Germinal center (tissue), 1 donor: Measurements from ENCODE around the gene DCP2.

Experiments
- DNase-seq: peaks from one replicate; pipeline ENCODE4 v3.0.0; 2012; ENCODE audit warnings: mixed read lengths, low spot score

DCP2 gene

GRCh38 chr5:113020461-113021273, 44.1 kb downstream of the DCP2 start:
- DNase-seq: no peak

DNA sequence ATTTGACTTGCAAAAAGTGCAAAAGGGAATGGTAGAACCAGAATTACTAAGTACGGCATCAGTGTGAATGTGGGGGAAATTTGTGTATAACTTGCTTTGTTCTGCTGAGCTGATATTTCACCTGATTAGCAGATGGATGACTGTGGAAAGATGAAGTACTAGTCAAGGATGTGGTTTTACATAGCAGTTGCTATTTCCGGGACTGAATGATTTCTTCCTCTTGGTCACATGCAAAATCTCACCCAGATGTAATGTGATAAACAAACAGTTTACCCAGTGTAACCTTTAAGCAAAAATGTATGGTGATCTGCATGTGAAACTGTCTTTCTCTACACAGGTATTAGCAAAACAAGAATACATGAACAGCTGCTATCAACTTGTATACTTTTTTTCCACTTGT, 46.1 kb downstream of the DCP2 start:
- DNase-seq: peak; percentile 58

DNA sequence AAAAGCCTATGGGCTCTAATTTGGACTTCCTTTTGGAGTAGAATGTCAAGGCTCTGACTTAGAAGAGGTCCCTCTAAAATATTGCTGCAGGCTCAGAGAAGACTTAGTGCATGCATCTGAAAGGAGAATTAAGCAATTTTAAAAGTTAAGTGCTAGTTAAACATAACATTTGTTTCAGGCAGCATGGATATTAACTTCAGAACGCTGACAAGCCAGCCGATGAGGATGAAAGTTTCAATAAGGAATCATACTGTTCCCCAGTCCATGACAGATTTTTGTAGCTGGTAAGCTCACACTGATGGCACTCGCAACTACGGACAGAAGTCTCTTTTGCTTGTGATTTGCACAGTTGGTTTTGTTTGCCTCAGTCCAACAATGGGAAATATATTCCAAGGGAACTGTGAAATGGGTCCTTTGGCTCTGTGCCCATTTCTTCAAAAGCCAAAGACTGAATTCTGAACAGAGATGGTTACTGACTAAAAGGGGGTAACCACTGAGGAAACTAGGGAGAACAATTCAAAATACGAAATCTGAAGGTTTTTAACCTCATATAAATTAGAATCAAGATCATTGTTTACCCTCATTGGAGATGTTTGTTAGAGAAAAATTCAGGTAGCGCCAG, 47.6 kb downstream of the DCP2 start:
- no peak for DNase-seq

DNA sequence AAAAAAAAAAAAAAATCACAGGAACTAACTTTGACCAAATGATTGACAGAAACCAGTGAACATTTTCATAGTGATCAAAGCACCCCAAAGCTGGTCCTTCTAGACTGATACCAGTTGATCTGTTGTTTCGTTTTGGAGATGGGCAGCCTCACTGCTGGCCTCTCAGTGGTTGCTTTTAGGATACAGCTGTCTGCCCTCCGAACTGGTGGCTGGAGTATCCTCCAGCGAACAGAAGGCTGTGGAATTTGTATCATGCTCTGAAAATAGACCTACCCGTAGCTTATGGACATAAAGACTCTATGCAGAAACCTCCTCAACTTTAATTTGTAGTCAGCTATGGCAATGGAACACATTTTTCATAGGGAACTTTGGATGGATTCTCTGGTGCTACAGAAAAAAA, 49.0 kb downstream of the DCP2 start:
- no peak for DNase-seq

DNA sequence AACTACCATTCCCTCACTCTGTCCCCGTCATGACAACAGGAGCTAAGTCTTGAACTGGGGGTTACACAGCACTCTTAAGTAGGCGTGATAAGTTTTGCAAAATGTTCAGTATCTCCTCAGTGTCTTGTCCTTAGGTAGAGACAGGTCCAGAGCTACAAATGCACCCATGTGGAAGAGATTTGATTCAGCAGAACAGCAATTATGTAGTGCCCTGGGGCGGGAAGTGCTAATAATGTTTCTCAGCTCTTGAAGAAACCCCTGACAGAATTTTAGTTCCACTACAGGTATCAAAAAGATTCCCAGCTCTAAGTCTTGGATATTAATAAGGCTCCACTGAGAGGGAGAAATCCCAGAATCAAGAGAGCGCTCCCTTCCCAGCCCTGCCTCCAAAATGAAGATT, 49.6 kb downstream of the DCP2 start:
- no peak for DNase-seq

GRCh38 chr5:113027015-113027414, 50.4 kb downstream of the DCP2 start:
- no peak for DNase-seq

- DNase-seq: no peak
Measured at GRCh38 chr5:113027431-113027830, 50.8 kb downstream of the DCP2 start.

DNA sequence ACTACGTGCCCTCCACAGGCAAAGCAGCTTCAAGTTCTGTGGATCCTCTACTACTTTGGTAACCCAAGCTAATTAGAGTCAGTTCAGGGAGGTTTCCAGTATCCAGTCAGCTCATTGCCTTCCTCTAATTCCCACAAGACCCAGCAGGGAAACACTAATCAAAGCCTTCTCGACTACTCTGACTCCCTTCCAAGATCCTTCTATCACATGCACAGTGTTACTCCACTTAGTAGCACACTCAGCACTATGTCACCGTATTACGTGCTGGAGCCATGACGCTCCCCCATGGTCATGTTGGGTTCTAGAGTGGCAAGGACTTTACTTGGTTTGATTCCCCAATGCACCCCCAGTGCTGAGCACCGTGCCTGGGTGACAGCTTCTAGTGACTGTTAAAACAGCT, 53.0 kb downstream of the DCP2 start:
- no peak for DNase-seq

DNA sequence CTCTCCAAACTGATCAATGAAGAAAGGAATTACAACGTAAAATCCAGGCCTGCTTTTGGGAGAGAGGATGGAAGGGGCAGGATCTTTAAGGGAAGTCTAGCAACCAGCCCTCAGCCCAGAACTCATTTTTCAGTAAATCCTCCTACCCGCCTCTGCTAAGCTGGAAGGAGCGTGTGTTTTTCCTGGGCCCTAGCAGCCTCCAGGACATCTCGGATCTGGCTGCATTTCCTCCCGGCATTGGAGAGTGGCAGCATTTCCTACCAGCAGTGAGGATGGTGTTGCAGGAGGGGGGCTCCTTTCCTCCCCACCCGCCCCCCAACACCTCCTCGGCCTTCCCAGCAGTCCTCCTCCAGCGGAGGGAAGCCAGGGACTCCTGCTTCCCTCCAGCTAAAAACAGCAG, 54.5 kb downstream of the DCP2 start:
- no peak for DNase-seq

- no peak for DNase-seq
Measured at GRCh38 chr5:113031557-113031956, 55.0 kb downstream of the DCP2 start.

GRCh38 chr5:113034182-113034773, 57.7 kb downstream of the DCP2 start:
- no peak for DNase-seq

DNA sequence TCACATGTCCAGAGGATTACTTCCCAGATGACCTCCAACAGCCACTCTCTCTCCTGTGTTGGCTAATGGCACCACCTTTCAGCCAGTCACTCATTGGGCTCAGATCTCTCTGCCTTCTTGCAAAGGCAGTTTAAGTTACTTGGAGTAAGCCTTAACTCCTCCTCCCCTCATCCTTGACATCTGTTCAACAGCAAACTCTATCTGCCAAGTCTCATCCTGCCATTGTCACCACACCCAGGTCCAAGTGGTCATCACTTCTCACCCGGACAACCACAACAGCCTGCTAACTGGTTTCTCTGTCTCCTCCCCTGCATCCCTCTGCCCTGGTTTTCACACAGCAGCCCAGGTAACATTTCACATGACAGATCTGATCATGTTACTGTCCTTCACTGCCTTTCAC, 58.5 kb downstream of the DCP2 start:
- DNase-seq: no peak

DNA sequence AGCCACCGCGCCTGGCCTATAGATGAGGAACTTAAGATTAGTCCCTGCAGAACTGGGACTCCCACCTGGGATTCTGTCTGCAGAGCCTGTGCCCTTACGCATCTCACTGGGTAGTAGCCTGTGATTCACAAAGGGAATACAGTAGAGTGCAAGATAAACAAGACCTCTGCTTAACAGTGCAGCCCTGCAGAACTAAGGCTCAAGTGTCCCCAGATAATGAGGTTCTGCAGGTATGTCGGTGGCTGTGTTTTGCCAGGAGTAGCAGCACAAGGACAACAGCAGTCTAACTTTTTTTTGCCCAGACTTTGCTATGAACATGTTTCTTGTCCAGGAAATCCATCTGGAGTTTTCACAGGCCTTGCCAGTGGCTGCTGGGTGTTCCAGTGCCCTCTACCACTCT, 59.7 kb downstream of the DCP2 start:
- no peak for DNase-seq

- DNase-seq: no peak
Measured at GRCh38 chr5:113036826-113037225, 60.2 kb downstream of the DCP2 start.

DNA sequence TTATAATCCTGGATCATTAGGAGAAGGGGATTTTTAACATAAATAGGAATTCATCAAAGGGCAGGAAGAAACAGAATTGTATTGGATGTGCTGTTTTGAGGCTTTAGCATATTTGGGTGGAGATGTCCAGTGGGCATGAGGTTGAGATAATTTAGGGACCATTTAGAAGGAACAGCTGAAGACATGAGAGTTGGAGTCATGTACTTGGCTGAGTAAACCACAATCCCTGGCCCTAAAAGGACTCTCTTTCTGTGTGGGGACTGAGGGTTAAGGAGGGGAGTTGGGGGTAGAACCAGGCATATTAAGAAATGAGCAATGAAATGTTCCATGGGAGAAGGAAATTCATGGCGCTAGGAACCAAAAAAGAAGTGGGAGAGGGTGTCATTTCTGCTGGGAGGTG, 61.5 kb downstream of the DCP2 start:
- DNase-seq: no peak

- DNase-seq: no peak
Measured at GRCh38 chr5:113038714-113039113, 62.1 kb downstream of the DCP2 start.

DNA sequence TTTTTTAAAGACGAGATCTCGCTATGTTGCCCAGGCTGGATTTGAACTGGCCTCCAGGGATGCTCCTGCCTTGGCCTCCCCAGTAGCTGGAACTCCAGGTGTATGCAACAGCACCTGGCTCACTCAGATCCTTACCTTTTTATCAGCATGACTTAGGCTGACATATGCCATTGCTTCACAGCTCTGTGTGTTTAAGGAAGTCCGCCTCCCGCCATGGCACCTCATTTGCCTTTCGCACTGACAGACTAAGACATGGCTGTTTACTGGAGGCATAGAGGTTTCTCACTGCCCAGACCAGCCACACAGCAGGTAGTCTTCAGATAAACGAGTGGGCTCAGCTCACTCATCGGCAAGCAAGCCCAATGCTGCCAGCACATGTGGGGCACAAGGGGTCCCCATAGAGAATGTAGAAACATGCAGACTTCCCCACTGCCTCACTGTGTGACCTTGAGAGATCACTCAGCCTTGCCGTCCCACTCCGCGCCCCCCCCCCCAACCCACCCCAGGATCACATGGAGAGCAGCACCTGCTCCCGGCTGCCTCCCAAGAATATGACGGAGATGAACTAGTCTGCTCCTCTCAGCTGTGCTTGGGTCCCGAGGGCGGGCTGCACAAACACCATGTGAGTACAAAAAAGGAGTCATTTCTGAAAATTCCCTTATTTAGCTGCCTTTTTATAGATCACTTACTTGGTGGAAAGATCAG, 62.8 kb downstream of the DCP2 start:
- no peak for DNase-seq

GRCh38 chr5:113039934-113040285, 63.3 kb downstream of the DCP2 start:
- DNase-seq: no peak

- DNase-seq: no peak
Measured at GRCh38 chr5:113040672-113041260, 64.2 kb downstream of the DCP2 start.

GRCh38 chr5:113042491-113043243, 66.1 kb downstream of the DCP2 start:
- DNase-seq: no peak

DNA sequence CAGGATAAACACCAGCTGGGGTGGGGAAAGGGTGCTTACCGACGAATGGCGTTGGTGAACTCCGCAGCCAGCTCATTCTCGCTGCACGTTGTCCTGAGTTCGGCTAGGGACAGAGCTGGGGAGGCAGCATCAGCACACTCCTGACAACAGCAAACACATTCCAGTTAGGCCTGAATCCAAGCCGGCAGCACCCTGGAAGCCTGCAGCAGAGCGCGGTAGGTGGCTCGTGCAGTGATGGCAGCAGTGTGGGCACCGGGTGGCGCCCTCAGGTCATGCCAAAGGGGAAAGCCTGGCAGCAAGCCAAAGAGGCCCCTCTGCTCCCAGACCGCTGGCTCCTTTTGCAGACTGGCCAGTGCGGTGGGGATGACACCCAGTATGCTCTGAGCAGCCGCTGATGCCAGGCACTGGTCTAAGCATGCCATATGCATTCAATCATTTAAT, 66.9 kb downstream of the DCP2 start:
- no peak for DNase-seq
